ENCODE data around the gene DNAJC4.

- no peak for TF ChIP-seq POLR2AphosphoS5 (IDR thresholded peaks at IDR 0.05)
- TF ChIP-seq CTCF (IDR thresholded peaks at IDR 0.05): no peak
Observed at GRCh38 chr11:64256300-64256699, 26.0 kb downstream of the DNAJC4 start.

Data from prostate gland (tissue), 2 donors.